NCI-H2227 (cell line): ENCODE results near the gene AGPAT3.

Experiments
- DNase-seq: peaks from one replicate; lab custom pipeline; 2025; ENCODE audit not compliant: unreplicated experiment; lab: John Stamatoyannopoulos, UW

AGPAT3 gene

GRCh38 chr21:43905726-43906455 lies 40.9 kb downstream of the AGPAT3 start:
- no peak for DNase-seq

- no peak for DNase-seq
These were observed 41.8 kb downstream of the AGPAT3 start for GRCh38 chr21:43906585-43907370.

GRCh38 chr21:43907751-43908150 lies 42.7 kb downstream of the AGPAT3 start:
- no peak for DNase-seq

GRCh38 chr21:43908167-43908566 lies 43.1 kb downstream of the AGPAT3 start:
- DNase-seq = no peak

- no peak for DNase-seq
These were observed 44.8 kb downstream of the AGPAT3 start for GRCh38 chr21:43909741-43910400.

GRCh38 chr21:43910460-43910859 lies 45.4 kb downstream of the AGPAT3 start:
- DNase-seq = no peak

GRCh38 chr21:43911015-43911934 lies 46.3 kb downstream of the AGPAT3 start:
- DNase-seq = no peak

- no peak for DNase-seq
These were observed 47.0 kb downstream of the AGPAT3 start for GRCh38 chr21:43911935-43912487.

- DNase-seq = no peak
These were observed 47.5 kb downstream of the AGPAT3 start for GRCh38 chr21:43912500-43912899.

GRCh38 chr21:43912910-43913309 lies 47.9 kb downstream of the AGPAT3 start:
- no peak for DNase-seq

- DNase-seq = peak; percentile 29
These were observed 48.9 kb downstream of the AGPAT3 start for GRCh38 chr21:43913928-43914327.

- DNase-seq = no peak
These were observed 51.1 kb downstream of the AGPAT3 start for GRCh38 chr21:43916076-43916475.

GRCh38 chr21:43916691-43917514 lies 51.9 kb downstream of the AGPAT3 start:
- no peak for DNase-seq

- DNase-seq = no peak
These were observed 52.7 kb downstream of the AGPAT3 start for GRCh38 chr21:43917515-43918384.

GRCh38 chr21:43918385-43918947 lies 53.4 kb downstream of the AGPAT3 start:
- DNase-seq = no peak

- DNase-seq = no peak
These were observed 54.3 kb downstream of the AGPAT3 start for GRCh38 chr21:43919283-43919682.

GRCh38 chr21:43919871-43920801 lies 55.1 kb downstream of the AGPAT3 start:
- DNase-seq = peak; percentile 61
